ENCODE data around the gene ZFAND2B.

DNA sequence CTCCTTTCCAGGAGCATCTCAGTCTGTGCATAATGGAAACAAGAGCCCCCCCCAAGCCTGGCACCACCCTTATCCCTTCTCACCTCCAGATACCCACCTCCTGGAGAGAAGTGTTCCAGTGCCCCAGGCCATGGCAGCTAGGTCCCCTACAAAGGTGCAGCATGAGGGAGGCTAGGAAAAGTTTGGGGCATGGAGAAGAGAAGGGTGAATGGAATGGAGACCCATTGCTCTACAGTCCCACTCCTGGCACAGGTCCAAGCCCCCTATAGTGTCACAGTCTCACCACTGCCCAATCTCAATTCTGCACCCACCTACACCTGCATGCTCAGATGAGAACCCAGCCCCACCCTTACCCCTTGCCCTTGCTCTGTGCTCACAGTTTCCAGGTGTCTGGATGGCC is 37.6 kb upstream of the ZFAND2B start:
- no peak for TF ChIP-seq POLR2A (IDR thresholded peaks at IDR 0.05)
- TF ChIP-seq, protein P1, sequence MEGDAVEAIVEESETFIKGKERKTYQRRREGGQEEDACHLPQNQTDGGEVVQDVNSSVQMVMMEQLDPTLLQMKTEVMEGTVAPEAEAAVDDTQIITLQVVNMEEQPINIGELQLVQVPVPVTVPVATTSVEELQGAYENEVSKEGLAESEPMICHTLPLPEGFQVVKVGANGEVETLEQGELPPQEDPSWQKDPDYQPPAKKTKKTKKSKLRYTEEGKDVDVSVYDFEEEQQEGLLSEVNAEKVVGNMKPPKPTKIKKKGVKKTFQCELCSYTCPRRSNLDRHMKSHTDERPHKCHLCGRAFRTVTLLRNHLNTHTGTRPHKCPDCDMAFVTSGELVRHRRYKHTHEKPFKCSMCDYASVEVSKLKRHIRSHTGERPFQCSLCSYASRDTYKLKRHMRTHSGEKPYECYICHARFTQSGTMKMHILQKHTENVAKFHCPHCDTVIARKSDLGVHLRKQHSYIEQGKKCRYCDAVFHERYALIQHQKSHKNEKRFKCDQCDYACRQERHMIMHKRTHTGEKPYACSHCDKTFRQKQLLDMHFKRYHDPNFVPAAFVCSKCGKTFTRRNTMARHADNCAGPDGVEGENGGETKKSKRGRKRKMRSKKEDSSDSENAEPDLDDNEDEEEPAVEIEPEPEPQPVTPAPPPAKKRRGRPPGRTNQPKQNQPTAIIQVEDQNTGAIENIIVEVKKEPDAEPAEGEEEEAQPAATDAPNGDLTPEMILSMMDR (IDR thresholded peaks at IDR 0.05): no peak

Measured in lower leg skin (tissue), 3 donors.